Muscle of leg (tissue), 11 donors: ENCODE data around the gene POU2F2. TPM values are rescaled to one million over a fixed set of nuclear protein-coding genes. Genes with fewer than 3 reads are reported as not detected.

ENCODE experiments used
- DNase-seq: peaks from one replicate; pipeline ENCODE4 v3.0.0; 2013
- H3K27ac ChIP-seq: one replicate; pipeline ENCODE4 v1.5.1; 2013; ENCODE audit warnings: mild to moderate bottlenecking, low read length, control low read depth
- H3K27me3 ChIP-seq: one replicate; pipeline ENCODE4 v1.6.1; 2013; ENCODE audit warnings: low read length; ENCODE audit not compliant: control insufficient read depth, insufficient read depth
- H3K36me3 ChIP-seq: one replicate; pipeline ENCODE4 v1.6.1; 2013; ENCODE audit warnings: low read length; ENCODE audit not compliant: control insufficient read depth, insufficient read depth
- H3K4me1 ChIP-seq: one replicate; pipeline ENCODE4 v1.6.1; 2013; ENCODE audit warnings: low read length; ENCODE audit not compliant: control insufficient read depth, insufficient read depth
- H3K4me3 ChIP-seq: one replicate; pipeline ENCODE4 v1.5.1; 2013; ENCODE audit warnings: low read length, control low read depth
- H3K9me3 ChIP-seq: replicated peaks from 2 replicates; pipeline ENCODE4 v1.6.1; 2013; ENCODE audit warnings: low read depth, low read length; ENCODE audit not compliant: control insufficient read depth
- WGBS: methylation state at CpG from one replicate; pipeline ENCODE4 v1.1.5; 2013; ENCODE audit warnings: missing lambda C conversion rate; ENCODE audit not compliant: insufficient coverage; 5-methylcytosine and 5-hydroxymethylcytosine counted together
- polyA plus RNA-seq, 8 donors: library from polyadenylated mRNA; unstranded; fragments of 120-200 nt; gene quantifications; one replicate each; pipeline versions ENCODE4 v1.2.1 to v1.2.3, GENCODE V29; 2013; ENCODE audit warnings: inconsistent platforms in 1 of 8, low replicate concordance in 1 of 8; ENCODE audit not compliant: insufficient read length in 8 of 8, insufficient read depth in 1 of 8
- total RNA-seq: library from RNA; stranded (reverse); fragments of 120-200 nt; gene quantifications from one replicate; pipeline ENCODE4 v1.2.4, GENCODE V29; 2013

Gene POU2F2
- total and polyA plus RNA-seq, 9 donors = 0.35 to 1.7 (median 1.2) TPM

DNA sequence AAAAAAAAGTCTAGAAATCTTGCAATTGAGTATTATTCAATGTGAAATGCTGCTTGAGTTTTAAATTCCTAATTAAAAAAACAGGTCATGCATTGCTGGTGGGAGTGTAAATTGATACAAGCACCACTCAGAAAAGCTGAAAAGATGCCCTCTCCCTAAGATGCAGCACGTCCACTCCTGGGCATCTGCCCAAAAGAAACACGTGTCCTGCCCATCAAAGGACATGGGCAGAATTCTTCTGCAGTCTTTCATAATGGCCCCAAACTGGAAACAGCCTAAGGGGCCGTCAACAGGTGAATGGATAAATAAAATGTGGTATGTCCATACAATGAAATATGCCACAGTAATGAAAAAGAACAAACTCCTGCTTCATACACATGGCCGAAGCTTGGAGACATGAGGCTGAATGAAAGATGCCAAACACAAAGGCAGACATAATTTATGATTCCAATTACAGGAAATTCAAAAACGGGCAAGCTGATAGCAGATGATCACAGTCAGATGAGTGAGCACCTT is 7.8 kb downstream of the POU2F2 start:
- H3K27me3 ChIP-seq = peaks cover 4% of the 10 kb centered on the region
- 67% methylated on average over 2 of the region's 5 CpGs for WGBS
- no peak overlapping the region for H3K27ac ChIP-seq
- H3K4me1 ChIP-seq = peaks cover 10% of the 10 kb centered on the region
- H3K4me3 ChIP-seq = no peak overlapping the region
- no peaks in the 10 kb centered on the region for H3K36me3 ChIP-seq
- H3K9me3 ChIP-seq = peaks cover 2% of the 10 kb centered on the region
- DNase-seq = no peak

DNA sequence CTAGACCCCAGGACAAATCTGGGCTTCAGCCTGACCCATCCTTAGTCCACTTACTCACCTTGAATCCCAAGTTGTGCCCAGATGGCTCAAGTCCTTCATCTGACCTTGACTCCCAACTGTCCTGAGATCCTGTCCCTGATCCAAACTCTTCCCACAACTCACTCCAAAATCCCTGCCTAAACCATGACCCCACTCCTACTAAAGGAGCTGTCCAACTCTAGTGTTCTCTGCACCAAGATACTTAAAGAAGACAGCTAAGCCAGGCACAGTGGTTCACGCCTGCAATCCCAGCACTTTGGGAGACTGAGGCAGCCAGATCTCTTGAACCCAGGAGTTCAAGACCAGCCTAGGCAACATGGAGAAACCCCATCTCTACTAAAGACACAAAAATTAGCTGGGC is 8.5 kb downstream of the POU2F2 start:
- Histone ChIP-seq H3K9me3 (peaks cover 2% of the 10 kb centered on the region), H3K4me1 (peaks cover 5% of the 10 kb centered on the region), H3K4me3 (no peak overlapping the region), H3K36me3 (no peaks in the 10 kb centered on the region), H3K27me3 (peaks cover 4% of the 10 kb centered on the region), H3K27ac (no peak overlapping the region)
- no CpG with 5 or more reads among the region's 1 CpG for WGBS
- DNase-seq = no peak

DNA sequence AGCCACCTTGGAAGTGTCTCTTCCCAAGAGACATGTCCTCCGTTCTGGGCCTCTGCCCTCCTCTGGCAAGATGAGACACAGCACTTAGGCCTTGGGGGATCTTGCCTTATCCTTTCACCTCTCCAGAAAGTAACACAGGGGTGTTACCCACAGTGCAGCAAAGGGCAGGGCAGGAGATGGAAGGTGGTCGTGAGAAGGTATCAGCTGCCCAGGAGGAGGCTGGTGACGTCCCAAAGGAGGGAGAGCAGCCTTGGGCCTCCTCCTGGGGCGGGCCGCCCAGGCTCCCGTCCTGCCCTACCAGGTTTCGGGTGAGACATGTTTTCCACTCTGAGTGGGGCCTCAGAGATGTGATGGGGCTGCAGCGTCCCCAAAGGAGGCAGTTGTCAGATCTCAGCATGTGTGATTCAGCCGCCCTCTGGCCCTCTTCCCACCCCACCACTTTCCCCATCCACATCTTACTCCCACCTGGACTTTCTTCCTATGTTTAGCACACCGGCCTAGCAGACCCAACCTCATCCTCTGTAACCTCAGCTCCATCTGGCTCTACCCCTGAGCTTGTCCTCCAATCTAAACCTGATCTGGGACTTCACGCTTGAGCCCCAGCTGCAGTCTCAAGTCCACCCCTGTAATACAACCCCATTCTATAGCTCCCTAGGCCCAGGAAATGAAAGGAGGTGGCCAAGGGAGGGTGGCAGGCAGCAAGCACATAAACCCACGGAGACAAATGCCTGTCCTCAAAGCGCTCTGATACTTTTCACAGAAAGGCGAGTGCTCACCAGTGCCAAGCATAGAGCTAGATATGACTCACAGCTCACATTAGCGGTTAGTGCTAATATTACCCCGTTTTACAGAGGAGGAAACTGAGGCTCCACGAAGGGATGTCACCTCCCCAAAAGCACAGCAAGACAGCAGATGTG is 9.3 kb downstream of the POU2F2 start:
- no peak overlapping the region for H3K27ac ChIP-seq
- DNase-seq = no peak

DNA sequence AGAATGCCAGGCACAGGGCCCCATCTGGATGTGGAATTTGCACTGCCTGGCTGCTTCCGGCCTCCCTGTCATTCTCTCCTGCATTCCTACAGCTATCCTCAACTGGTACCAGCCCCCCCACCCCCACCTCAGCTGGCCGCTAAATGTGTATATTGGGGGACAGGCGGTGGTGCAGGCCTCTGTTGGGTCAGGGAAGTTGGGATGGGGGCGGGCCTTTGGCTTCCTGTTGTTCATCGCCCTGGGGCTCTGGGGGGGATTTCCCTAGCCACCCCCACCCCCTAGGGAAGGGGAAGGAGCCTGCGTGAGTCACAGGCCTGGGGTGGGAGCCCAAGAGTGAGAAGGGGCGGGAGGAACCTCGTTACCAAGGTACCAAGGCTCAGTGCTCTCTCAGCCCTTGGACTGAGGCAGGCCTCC is 10.6 kb downstream of the POU2F2 start:
- Histone ChIP-seq H3K36me3 (no peaks in the 10 kb centered on the region), H3K27me3 (peaks cover 4% of the 10 kb centered on the region), H3K4me1 (peaks cover 5% of the 10 kb centered on the region), H3K9me3 (peaks cover 2% of the 10 kb centered on the region), H3K4me3 (no peak overlapping the region), H3K27ac (no peak overlapping the region)
- peak; percentile 51 for DNase-seq
- 13% methylated on average over 2 of the region's 8 CpGs for WGBS

More for the DNA sequence above, 9.3 kb downstream of the POU2F2 start:
- H3K36me3 ChIP-seq = no peaks in the 10 kb centered on the region
- H3K4me1 ChIP-seq = peaks cover 5% of the 10 kb centered on the region
- H3K27me3 ChIP-seq = peaks cover 4% of the 10 kb centered on the region
- WGBS = 60% methylated on average over 16 of the region's 17 CpGs
- H3K9me3 ChIP-seq = peaks cover 2% of the 10 kb centered on the region
- no peak overlapping the region for H3K4me3 ChIP-seq

DNA sequence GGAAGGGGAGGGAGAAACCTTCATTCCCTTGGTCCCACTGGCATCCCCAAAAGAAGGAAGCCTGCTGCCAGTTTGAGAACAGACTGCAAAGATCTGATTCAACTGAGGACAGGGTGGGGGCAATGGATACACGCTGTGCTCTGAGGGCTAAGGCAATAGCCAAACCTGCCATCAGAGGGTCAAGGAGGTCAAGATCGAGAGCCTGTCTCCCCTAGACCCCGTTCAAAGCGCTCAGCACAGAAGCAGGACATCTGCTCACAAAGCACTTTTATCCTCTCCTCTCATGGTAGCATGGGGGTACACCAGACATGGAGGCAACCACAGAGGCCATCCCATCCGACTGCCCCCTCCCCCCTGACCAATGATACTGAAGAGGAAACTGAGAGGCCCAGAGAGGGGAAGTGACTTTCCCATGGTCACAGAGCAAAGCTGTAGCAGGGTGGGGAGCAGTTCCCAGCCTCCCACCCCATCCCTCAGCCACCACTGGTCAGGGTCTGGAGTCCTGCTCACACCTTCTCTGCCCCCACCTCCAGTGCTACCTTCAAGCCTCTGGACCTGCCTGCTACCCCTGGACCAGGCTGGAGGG is 11.1 kb downstream of the POU2F2 start:
- Histone ChIP-seq H3K4me3 (no peak overlapping the region), H3K27ac (no peak overlapping the region)

DNA sequence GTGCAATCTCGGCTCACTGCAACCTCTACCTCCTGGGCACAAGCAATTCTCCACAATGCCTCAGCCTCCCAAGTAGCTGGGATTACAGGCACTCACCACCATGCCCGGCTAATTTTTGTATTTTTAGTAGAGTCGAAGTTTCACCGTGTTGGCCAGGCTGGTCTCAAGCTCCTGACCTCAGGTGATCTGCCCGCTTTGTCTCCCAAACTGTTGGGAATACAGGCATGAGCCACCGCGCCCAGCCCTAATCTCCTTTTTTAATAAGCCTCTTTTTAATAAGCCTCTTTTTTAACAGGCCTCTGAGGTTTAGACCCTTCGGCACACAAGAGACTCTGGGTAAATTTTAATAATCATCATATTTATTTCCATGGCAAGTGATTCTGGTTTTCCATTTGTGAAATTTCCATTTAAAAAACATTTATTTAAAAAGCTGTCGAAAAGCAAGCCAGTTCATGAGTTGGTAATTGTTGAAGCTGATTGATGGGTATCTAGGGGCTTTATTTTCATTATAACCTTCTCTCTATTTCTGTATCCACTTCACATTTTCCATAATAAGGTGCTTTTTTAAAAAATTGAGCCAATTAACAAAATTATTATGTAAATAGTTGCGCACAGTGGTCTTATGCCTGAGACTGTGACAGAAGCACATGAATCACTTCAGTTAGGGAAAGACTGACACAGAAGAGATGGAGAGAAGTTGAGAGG is 11.8 kb downstream of the POU2F2 start:
- peaks cover 3% of the 10 kb centered on the region for H3K27me3 ChIP-seq
- no peak overlapping the region for H3K27ac ChIP-seq
- H3K4me3 ChIP-seq = no peak overlapping the region
- DNase-seq = no peak
- WGBS = 89% methylated on average over 3 of the region's 10 CpGs
- H3K9me3 ChIP-seq = peaks cover 2% of the 10 kb centered on the region
- H3K36me3 ChIP-seq = no peaks in the 10 kb centered on the region
- H3K4me1 ChIP-seq = peaks cover 5% of the 10 kb centered on the region

More for the DNA sequence above, 11.1 kb downstream of the POU2F2 start:
- 62% methylated on average over 1 of the region's 5 CpGs for WGBS
- Histone ChIP-seq H3K9me3 (peaks cover 2% of the 10 kb centered on the region), H3K27me3 (peaks cover 4% of the 10 kb centered on the region), H3K4me1 (peaks cover 5% of the 10 kb centered on the region), H3K36me3 (no peaks in the 10 kb centered on the region)
- DNase-seq = no peak

DNA sequence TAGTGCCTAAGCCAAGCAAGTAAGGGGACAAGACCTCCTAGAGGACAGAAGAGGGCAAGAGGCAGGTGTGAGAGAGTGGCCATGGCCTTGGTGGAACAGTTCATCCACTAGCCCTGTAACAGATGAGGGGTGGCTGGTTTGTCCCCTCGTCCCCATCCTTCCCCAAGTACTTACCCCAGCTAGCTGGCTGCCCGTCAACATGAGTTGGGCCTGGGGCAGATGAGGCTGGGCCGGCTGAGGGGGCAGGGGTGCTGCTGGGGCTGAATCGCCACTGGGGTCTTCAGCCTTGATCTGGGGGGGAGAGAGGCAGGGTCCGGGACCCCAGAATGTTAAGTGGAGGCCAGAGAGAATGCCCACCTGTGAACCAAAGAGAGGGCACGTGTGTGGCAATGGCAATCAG is 15.2 kb downstream of the POU2F2 start:
- Histone ChIP-seq H3K36me3 (no peaks in the 10 kb centered on the region), H3K27me3 (no peaks in the 10 kb centered on the region), H3K4me1 (peaks cover 15% of the 10 kb centered on the region), H3K27ac (no peak overlapping the region), H3K4me3 (no peak overlapping the region), H3K9me3 (no peaks in the 10 kb centered on the region)
- DNase-seq = no peak
- WGBS = 86% methylated on average over 3 of the region's 6 CpGs

DNA sequence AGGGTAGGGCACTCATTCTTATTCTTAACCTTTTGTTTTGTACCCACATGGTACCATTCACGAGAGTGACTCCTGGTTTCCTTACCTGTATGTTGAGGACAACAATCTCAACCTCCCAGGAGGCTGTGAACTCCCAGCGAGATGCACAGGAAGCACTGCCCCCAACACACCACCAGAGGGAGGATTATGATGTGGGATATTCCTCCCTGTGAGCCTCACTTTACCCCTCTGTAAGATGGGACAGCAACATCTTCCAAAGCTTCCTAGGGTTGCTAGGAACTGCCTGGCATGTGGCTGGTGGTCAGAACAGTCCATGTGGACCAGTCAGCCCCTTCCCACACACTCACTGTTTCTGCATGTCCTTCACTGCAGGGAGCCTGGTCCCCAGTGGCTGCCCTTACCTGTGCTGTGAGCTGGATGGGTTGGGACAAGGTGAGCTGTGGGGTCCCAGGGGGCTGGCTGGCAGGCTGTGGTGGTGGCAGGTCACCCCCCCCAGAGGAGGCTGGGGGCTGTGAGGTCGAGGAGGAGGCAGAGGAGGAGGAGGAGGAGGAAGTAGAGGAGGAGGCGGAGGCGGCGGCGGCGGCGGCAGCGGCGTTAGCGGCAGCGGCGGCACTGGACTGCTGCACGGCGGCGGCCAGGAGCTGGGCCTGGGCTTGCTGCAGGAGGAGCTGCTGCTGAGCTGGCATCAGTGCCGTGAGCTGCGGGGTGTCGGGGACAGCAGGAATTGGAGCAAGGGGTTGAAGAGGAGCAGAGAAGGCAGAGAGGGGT is 15.8 kb downstream of the POU2F2 start:
- Histone ChIP-seq H3K4me1 (peaks cover 11% of the 10 kb centered on the region), H3K4me3 (no peak overlapping the region), H3K36me3 (no peaks in the 10 kb centered on the region), H3K27ac (no peak overlapping the region), H3K27me3 (no peaks in the 10 kb centered on the region), H3K9me3 (no peaks in the 10 kb centered on the region)
- DNase-seq = no peak
- 92% methylated on average over 18 of the region's 20 CpGs for WGBS

DNA sequence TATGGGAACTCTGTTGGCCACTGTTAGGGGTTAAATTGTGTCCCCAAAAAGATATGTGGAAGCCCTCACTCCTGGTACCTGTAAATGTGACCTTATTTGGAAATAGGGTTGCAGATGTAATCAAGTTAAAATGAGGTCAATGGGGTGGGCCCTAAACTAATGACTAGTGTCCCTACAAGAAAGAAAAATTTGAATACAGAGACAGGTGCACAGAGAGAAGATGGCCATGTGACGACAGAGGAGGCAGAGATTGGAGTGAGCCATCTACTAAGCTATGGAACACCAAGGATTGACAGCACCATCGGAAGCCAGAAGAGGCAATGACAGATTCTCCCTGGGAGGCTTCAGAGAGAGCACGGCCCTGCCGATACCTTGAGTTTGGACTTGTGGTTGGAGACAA is 16.5 kb downstream of the POU2F2 start:
- 87% methylated on average over 2 of the region's 4 CpGs for WGBS
- no peak overlapping the region for H3K27ac ChIP-seq

More for the DNA sequence above, 16.5 kb downstream of the POU2F2 start:
- H3K4me1 ChIP-seq = peaks cover 10% of the 10 kb centered on the region
- DNase-seq = no peak
- no peak overlapping the region for H3K4me3 ChIP-seq
- H3K36me3 ChIP-seq = no peaks in the 10 kb centered on the region
- no peaks in the 10 kb centered on the region for H3K9me3 ChIP-seq
- no peaks in the 10 kb centered on the region for H3K27me3 ChIP-seq
